Activated CD4-positive, alpha-beta T cell treated with anti-CD3 and anti-CD28 coated beads for 4 hours (primary cell): ENCODE results near the gene NRXN3.

Source experiments
- DNase-seq, 2 donors: peaks; one replicate each; pipeline ENCODE4 v3.0.0-alpha.2; 2020

NRXN3 gene

GRCh38 chr14:78327426-78328221 is 157.5 kb downstream of the NRXN3 start:
- no peak for DNase-seq

GRCh38 chr14:78329371-78329770 is 159.2 kb downstream of the NRXN3 start:
- DNase-seq, result no peak

GRCh38 chr14:78335531-78335930 is 165.4 kb downstream of the NRXN3 start:
- DNase-seq, result no peak

- no peak for DNase-seq
These were observed 170.1 kb downstream of the NRXN3 start for GRCh38 chr14:78340250-78340649.

- DNase-seq, result no peak
These were observed 171.7 kb downstream of the NRXN3 start for GRCh38 chr14:78341827-78342389.

GRCh38 chr14:78342879-78343278 is 172.7 kb downstream of the NRXN3 start:
- DNase-seq, result no peak

GRCh38 chr14:78344290-78344689 is 174.1 kb downstream of the NRXN3 start:
- DNase-seq, result no peak

GRCh38 chr14:78345131-78345744 is 175.1 kb downstream of the NRXN3 start:
- DNase-seq, result no peak

GRCh38 chr14:78346747-78347146 is 176.6 kb downstream of the NRXN3 start:
- no peak for DNase-seq

- no peak for DNase-seq
These were observed 184.9 kb downstream of the NRXN3 start for GRCh38 chr14:78355109-78355508.

GRCh38 chr14:78356391-78356790 is 186.2 kb downstream of the NRXN3 start:
- DNase-seq, result no peak

GRCh38 chr14:78358591-78358990 is 188.4 kb downstream of the NRXN3 start:
- DNase-seq, result no peak

GRCh38 chr14:78359581-78359980 is 189.4 kb downstream of the NRXN3 start:
- no peak for DNase-seq

GRCh38 chr14:78363008-78363407 is 192.8 kb downstream of the NRXN3 start:
- DNase-seq, result no peak

- DNase-seq, result no peak
These were observed 197.2 kb downstream of the NRXN3 start for GRCh38 chr14:78367355-78367754.

- no peak for DNase-seq
These were observed 212.9 kb downstream of the NRXN3 start for GRCh38 chr14:78383060-78383459.

- DNase-seq, result no peak
These were observed 228.0 kb downstream of the NRXN3 start for GRCh38 chr14:78398216-78398615.

- no peak for DNase-seq
These were observed 229.2 kb downstream of the NRXN3 start for GRCh38 chr14:78399316-78399889.

GRCh38 chr14:78401866-78402265 is 231.7 kb downstream of the NRXN3 start:
- no peak for DNase-seq

- no peak for DNase-seq
These were observed 233.2 kb downstream of the NRXN3 start for GRCh38 chr14:78403278-78403815.

GRCh38 chr14:78405079-78405856 is 235.1 kb downstream of the NRXN3 start:
- DNase-seq, result no peak

GRCh38 chr14:78412475-78412874 is 242.3 kb downstream of the NRXN3 start:
- no peak for DNase-seq

- DNase-seq, result no peak
These were observed 244.0 kb downstream of the NRXN3 start for GRCh38 chr14:78414172-78414571.
